Measurements from ENCODE around the gene RTN3. TPM values are rescaled to one million over a fixed set of nuclear protein-coding genes. Genes with fewer than 3 reads are reported as not detected.
"Not testable (repeated sequence)": the region's sequence is repeated elsewhere in the genome, so short reads cannot be mapped to it uniquely, and the experiment has no call there.

The RTN3 gene, protein sequence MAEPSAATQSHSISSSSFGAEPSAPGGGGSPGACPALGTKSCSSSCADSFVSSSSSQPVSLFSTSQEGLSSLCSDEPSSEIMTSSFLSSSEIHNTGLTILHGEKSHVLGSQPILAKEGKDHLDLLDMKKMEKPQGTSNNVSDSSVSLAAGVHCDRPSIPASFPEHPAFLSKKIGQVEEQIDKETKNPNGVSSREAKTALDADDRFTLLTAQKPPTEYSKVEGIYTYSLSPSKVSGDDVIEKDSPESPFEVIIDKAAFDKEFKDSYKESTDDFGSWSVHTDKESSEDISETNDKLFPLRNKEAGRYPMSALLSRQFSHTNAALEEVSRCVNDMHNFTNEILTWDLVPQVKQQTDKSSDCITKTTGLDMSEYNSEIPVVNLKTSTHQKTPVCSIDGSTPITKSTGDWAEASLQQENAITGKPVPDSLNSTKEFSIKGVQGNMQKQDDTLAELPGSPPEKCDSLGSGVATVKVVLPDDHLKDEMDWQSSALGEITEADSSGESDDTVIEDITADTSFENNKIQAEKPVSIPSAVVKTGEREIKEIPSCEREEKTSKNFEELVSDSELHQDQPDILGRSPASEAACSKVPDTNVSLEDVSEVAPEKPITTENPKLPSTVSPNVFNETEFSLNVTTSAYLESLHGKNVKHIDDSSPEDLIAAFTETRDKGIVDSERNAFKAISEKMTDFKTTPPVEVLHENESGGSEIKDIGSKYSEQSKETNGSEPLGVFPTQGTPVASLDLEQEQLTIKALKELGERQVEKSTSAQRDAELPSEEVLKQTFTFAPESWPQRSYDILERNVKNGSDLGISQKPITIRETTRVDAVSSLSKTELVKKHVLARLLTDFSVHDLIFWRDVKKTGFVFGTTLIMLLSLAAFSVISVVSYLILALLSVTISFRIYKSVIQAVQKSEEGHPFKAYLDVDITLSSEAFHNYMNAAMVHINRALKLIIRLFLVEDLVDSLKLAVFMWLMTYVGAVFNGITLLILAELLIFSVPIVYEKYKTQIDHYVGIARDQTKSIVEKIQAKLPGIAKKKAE
- 57.9 and 63.1 TPM in 2 replicates for total RNA-seq (2012; rRNA removed)

DNA sequence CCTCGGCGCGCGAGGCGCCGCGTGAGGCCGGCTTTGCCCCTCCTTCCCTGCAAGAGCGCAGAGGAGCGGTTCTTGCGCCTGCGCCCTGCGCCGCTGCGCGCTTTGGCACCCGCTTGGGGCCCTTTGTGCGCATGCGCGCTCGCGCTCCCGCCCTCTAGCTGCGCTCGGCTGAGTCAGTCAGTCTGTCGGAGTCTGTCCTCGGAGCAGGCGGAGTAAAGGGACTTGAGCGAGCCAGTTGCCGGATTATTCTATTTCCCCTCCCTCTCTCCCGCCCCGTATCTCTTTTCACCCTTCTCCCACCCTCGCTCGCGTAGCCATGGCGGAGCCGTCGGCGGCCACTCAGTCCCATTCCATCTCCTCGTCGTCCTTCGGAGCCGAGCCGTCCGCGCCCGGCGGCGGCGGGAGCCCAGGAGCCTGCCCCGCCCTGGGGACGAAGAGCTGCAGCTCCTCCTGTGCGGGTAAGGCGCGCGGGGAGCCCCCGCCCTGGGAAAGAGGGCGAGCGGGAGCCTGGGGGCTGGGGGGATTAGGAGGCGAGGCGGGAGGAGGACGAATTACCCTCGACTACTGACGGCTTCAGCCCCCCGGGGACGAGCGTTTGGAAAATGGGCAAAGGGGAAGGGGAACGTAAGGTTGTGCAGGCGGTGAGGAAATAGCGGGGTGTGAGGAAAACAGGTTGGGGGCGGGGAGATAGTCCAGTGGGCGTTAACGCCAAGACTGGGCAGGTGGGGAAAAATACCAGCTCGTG, at the start of gene RTN3:
Gene RTN3 (plus strand): TSS at position 180 of the 745 bp plus-strand sequence. CDS start 137 bp downstream, at position 317.
- Histone ChIP-seq H3K9ac (ENCODE audit: low read depth, low read length) (peak within 1 kb of the TSS; percentile 84), H3K27me3 (ENCODE audit: control insufficient read depth, insufficient read depth, low read length) (no peaks in the 10 kb centered on the region), H3K4me1 (ENCODE audit: control insufficient read depth, insufficient read depth, low read length) (peaks cover 27% of the 10 kb centered on the region), H3K4me3 (ENCODE audit: low read length) (peak within 1 kb of the TSS; percentile 85), H3K4me2 (ENCODE audit: low read length) (peak within 1 kb of the TSS; percentile 87), H3K36me3 (ENCODE audit: insufficient read depth, low read length) (no peaks in the 10 kb centered on the region), H3K9me3 (replicated peaks; ENCODE audit: low read length) (no peaks in the 10 kb centered on the region)

DNA sequence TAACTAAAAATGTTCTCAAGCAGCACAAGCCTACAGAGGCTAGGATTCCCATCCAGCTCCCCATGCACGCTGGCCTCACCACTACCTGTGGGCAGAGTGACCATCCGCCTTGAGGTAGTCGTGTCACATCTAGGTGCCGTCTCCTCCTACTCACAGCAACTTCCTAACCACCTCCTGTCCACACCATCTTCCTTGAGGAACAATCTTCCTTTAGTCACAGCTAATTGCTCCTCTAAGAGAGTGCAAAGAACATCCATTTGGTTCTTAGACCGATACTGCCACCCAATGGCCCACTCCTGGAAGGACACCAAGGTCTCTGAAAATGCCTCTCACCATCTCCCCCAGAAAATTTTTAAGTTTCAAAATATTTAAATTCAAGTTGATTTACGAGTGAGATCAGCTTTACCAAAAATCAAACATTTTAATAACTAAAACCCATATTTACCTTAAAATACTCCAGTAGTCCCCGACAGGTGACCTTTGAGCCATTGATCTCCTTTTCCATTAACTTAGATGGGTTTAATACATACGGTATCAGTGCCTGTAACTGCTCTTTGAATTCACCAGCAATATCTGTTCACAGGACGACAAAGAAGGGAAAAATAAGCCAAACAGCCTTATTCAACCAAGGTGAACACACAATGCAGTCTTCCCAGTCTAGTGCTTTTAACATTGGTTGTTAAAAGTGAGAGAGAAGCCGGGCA, 45.4 kb upstream of the RTN3 start:
- no peak overlapping the region for H3K4me3 ChIP-seq (ENCODE audit: low read length)
- no peaks in the 10 kb centered on the region for H3K9me3 ChIP-seq (replicated peaks; ENCODE audit: low read length)
- H3K9ac ChIP-seq (ENCODE audit: low read depth, low read length): no peak overlapping the region
- H3K36me3 ChIP-seq (ENCODE audit: insufficient read depth, low read length): peaks cover 49% of the 10 kb centered on the region
- no peaks in the 10 kb centered on the region for H3K27me3 ChIP-seq (ENCODE audit: control insufficient read depth, insufficient read depth, low read length)
- H3K4me1 ChIP-seq (ENCODE audit: control insufficient read depth, insufficient read depth, low read length): no peaks in the 10 kb centered on the region
- H3K4me2 ChIP-seq (ENCODE audit: low read length): no peak overlapping the region

DNA sequence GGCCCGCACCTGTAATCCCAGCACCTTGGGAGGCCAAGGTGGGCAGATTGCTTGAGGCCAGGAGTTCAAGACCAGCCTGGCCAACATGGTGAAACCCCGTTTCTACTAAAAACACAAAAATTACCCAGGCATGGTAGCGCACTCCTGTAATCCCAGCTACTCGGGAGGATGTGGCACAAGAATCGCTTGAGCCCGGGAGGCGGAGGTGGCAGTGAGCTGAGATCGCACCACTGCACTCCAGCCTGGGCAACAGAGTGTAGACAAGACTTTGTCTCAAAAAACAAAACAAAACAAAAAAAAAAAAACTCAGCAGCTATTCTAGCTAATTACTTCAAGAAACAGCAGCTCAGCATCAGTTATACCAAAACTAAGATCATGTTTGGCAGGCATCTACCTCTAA, 42.9 kb upstream of the RTN3 start:
- not testable (repeated sequence) for H3K4me3 ChIP-seq (ENCODE audit: low read length); H3K27me3 ChIP-seq (ENCODE audit: control insufficient read depth, insufficient read depth, low read length); H3K4me1 ChIP-seq (ENCODE audit: control insufficient read depth, insufficient read depth, low read length); H3K9ac ChIP-seq (ENCODE audit: low read depth, low read length); H3K9me3 ChIP-seq (replicated peaks; ENCODE audit: low read length); H3K4me2 ChIP-seq (ENCODE audit: low read length)
- H3K36me3 ChIP-seq (ENCODE audit: insufficient read depth, low read length): peaks cover 55% of the 10 kb centered on the region

DNA sequence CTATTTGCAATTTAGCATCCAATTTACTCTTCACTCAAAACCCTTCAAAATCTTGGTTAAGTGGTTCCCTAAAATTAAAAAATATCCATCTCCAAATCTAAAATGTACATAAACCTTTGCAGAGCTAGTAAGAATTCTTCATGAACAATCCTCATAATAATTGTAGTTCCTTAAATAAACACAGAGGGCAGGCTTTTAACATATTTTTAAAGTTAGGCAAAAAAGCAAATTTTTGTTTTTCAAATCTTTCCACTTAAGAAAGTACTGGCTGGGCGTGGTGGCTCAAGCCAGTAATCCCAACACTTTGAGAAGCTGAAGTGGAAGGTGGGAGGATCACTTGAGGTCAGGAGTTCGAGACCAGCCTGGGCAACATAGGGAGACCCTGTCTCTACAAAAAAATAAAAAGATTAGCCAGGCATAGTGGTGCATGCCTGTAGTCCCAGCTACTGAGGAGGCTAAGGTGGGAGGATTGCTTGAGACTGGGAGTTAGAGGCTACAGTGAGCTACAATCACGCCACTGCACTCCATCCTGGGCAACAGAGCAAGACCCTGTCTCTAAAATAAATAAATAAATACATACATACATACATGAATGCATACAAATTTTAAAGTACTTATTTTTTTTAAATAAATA, 42.0 kb upstream of the RTN3 start:
- Histone ChIP-seq H3K9me3 (replicated peaks; ENCODE audit: low read length) (no peaks in the 10 kb centered on the region), H3K4me1 (ENCODE audit: control insufficient read depth, insufficient read depth, low read length) (no peaks in the 10 kb centered on the region), H3K4me2 (ENCODE audit: low read length) (no peak overlapping the region), H3K36me3 (ENCODE audit: insufficient read depth, low read length) (peaks cover 63% of the 10 kb centered on the region), H3K9ac (ENCODE audit: low read depth, low read length) (no peak overlapping the region), H3K27me3 (ENCODE audit: control insufficient read depth, insufficient read depth, low read length) (no peaks in the 10 kb centered on the region), H3K4me3 (ENCODE audit: low read length) (no peak overlapping the region)

DNA sequence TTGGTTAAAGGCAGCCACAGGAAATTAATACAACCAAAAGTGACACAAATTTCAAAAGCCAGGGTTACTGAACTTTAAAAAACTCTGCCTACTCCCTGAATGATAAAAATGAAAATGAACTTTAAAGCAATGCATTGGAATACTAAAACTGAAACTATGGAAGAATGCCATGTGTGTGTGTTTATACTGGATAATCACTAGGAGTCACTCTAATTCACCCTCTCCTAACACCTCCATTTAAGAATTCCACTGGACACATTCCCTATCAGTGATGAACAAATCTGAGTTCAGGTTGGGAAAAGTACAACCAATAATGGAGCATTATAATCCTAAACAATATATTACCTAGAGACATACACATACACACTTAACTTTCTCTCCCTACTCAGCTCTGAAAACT, 39.6 kb upstream of the RTN3 start:
- Histone ChIP-seq H3K4me1 (ENCODE audit: control insufficient read depth, insufficient read depth, low read length) (no peaks in the 10 kb centered on the region), H3K4me2 (ENCODE audit: low read length) (no peak overlapping the region), H3K9me3 (replicated peaks; ENCODE audit: low read length) (no peaks in the 10 kb centered on the region), H3K36me3 (ENCODE audit: insufficient read depth, low read length) (peaks cover 61% of the 10 kb centered on the region), H3K27me3 (ENCODE audit: control insufficient read depth, insufficient read depth, low read length) (no peaks in the 10 kb centered on the region), H3K9ac (ENCODE audit: low read depth, low read length) (no peak overlapping the region), H3K4me3 (ENCODE audit: low read length) (no peak overlapping the region)

DNA sequence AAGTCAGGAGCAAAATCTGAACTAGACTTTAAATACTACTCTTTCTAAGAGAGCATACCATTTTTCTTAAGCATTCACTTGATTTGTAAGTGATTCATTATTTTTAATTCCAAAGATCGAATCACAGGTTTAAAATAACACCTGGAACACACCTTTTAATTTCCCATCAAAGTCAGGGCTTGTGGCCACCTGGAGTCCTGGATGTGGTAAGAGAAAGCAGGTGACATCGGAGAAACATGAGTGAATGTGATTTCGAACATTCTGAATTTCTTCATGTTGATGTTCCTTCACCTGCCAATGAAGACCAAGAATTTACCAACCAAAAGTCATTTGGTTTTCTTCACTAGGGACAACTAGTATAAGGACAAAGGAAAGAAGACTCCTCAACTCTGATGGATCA, 38.1 kb upstream of the RTN3 start:
- Histone ChIP-seq H3K27me3 (ENCODE audit: control insufficient read depth, insufficient read depth, low read length) (no peaks in the 10 kb centered on the region), H3K9ac (ENCODE audit: low read depth, low read length) (no peak overlapping the region), H3K9me3 (replicated peaks; ENCODE audit: low read length) (no peaks in the 10 kb centered on the region), H3K4me2 (ENCODE audit: low read length) (no peak overlapping the region), H3K4me1 (ENCODE audit: control insufficient read depth, insufficient read depth, low read length) (no peaks in the 10 kb centered on the region), H3K36me3 (ENCODE audit: insufficient read depth, low read length) (peaks cover 63% of the 10 kb centered on the region), H3K4me3 (ENCODE audit: low read length) (no peak overlapping the region)

DNA sequence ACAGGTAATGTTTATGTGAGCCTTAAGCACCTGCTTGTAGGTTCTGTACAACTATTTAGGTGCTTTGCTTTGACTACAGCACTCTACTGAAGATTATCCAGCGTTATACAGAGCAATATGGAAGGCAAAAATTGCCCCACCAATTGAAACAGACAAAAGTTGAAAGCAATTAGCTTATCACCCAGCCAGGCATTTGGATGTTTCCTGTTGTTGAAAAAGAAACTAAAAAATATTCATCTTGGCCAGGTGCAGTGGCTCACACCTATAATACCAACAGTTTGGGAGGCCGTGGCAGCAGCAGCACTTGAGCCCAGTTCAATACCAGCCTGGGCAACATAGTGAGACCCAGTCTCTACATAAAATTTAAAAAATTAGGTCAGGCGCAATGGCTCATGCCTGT, 28.6 kb upstream of the RTN3 start:
- H3K27me3 ChIP-seq (ENCODE audit: control insufficient read depth, insufficient read depth, low read length): no peaks in the 10 kb centered on the region
- peaks cover 48% of the 10 kb centered on the region for H3K36me3 ChIP-seq (ENCODE audit: insufficient read depth, low read length)
- H3K9ac ChIP-seq (ENCODE audit: low read depth, low read length): no peak overlapping the region
- no peak overlapping the region for H3K4me3 ChIP-seq (ENCODE audit: low read length)
- H3K4me2 ChIP-seq (ENCODE audit: low read length): no peak overlapping the region
- no peaks in the 10 kb centered on the region for H3K9me3 ChIP-seq (replicated peaks; ENCODE audit: low read length)
- no peaks in the 10 kb centered on the region for H3K4me1 ChIP-seq (ENCODE audit: control insufficient read depth, insufficient read depth, low read length)

DNA sequence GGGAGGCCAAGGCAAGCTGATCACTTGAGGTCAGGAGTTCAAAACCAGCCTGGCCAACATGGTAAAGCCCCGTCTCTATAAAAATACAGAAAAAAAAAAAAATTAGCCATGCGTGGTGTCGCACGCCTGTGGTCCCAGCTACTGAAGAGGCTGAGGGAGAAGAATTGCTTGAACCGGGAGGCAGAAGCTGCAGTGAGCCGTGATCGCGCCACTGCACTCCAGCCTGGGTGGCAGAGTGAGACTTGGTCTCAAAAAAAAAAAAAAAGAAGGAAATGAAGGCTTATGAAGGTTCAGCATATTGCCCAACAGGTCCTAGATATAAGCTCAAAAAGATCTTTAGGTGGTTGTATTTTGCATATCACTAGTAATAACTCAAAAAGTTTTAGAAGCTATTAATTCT, 20.3 kb upstream of the RTN3 start:
- Histone ChIP-seq H3K9me3 (replicated peaks; ENCODE audit: low read length) (no peaks in the 10 kb centered on the region), H3K36me3 (ENCODE audit: insufficient read depth, low read length) (peaks cover 9% of the 10 kb centered on the region), H3K27me3 (ENCODE audit: control insufficient read depth, insufficient read depth, low read length) (no peaks in the 10 kb centered on the region), H3K4me2 (ENCODE audit: low read length) (no peak overlapping the region), H3K4me1 (ENCODE audit: control insufficient read depth, insufficient read depth, low read length) (peaks cover 28% of the 10 kb centered on the region), H3K9ac (ENCODE audit: low read depth, low read length) (no peak overlapping the region), H3K4me3 (ENCODE audit: low read length) (no peak overlapping the region)

DNA sequence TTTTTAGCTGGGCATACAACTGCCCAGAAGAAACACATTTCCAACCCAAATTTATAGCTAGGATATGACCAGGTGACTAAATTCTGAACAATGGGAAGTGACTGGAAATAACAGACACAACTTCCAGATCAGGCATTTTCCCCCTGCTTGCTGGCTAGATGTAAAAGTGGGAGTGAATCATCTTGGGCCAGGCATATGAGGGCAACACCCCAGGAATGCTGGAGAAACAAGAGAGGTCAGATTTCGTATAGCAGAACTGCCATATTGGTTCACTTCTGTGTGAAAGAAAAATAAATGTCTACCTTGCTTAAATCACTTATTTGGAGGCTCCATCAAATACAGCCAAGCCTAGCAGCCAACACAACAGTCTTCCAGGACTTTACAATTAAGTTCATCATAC, 17.5 kb upstream of the RTN3 start:
- peaks cover 51% of the 10 kb centered on the region for H3K4me1 ChIP-seq (ENCODE audit: control insufficient read depth, insufficient read depth, low read length)
- no peak overlapping the region for H3K4me3 ChIP-seq (ENCODE audit: low read length)
- H3K27me3 ChIP-seq (ENCODE audit: control insufficient read depth, insufficient read depth, low read length): no peaks in the 10 kb centered on the region
- no peaks in the 10 kb centered on the region for H3K9me3 ChIP-seq (replicated peaks; ENCODE audit: low read length)
- H3K36me3 ChIP-seq (ENCODE audit: insufficient read depth, low read length): peaks cover 5% of the 10 kb centered on the region
- H3K4me2 ChIP-seq (ENCODE audit: low read length): peak overlapping the region; percentile 30
- peak overlapping the region; percentile 6 for H3K9ac ChIP-seq (ENCODE audit: low read depth, low read length)

DNA sequence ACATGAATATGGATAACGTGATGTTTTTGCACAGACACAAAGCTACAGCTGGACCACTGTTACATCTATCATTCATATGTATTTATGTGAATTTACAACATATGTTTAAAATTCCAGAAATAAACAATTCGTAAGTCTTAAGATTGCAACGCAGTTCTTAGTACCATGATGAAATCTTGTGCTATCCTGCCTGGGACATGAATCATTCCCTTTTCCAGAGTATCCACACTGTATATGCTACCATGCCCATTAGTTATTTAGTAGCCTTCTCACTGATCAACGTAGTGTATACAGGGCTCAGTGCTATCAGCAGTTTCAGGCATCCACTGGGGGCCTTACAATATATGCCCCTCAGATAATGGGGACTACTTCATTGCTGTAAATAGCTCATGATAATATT, 14.4 kb upstream of the RTN3 start:
- Histone ChIP-seq H3K4me3 (ENCODE audit: low read length) (no peak overlapping the region), H3K9me3 (replicated peaks; ENCODE audit: low read length) (no peaks in the 10 kb centered on the region), H3K27me3 (ENCODE audit: control insufficient read depth, insufficient read depth, low read length) (no peaks in the 10 kb centered on the region), H3K4me2 (ENCODE audit: low read length) (peak overlapping the region; percentile 68), H3K9ac (ENCODE audit: low read depth, low read length) (no peak overlapping the region), H3K36me3 (ENCODE audit: insufficient read depth, low read length) (peaks cover 5% of the 10 kb centered on the region), H3K4me1 (ENCODE audit: control insufficient read depth, insufficient read depth, low read length) (peaks cover 64% of the 10 kb centered on the region)

All from skeletal muscle satellite cell (primary cell).